ENCODE data around the gene DNAH3.

GRCh38 chr16:21088646-21089538 lies 61.8 kb downstream of the DNAH3 start:
- TF ChIP-seq ZBTB33 (IDR thresholded peaks at IDR 0.05; ENCODE audit: extremely low read depth, insufficient replicate concordance, low read length): no peak
- no peak for TF ChIP-seq REST (IDR thresholded peaks at IDR 0.05; ENCODE audit: low read depth)
- no peak for TF ChIP-seq CTCF (IDR thresholded peaks at IDR 0.05 in 2 of 3, conservative IDR thresholded peaks at IDR 0.05 in 1 of 3; ENCODE audit: borderline replicate concordance in 1 of 3, insufficient read depth in 1 of 3, low read depth in 2 of 3, low read length in 2 of 3)
- no peak for TF ChIP-seq SP1 (IDR thresholded peaks at IDR 0.05; ENCODE audit: low read depth)
- no peak for TF ChIP-seq POLR2A (IDR thresholded peaks at IDR 0.05; ENCODE audit: borderline replicate concordance, extremely low read depth, insufficient read depth, insufficient read length)
- no peak for TF ChIP-seq TCF7L2 (IDR thresholded peaks at IDR 0.05; ENCODE audit: borderline replicate concordance, extremely low read depth, insufficient read depth, insufficient read length)
- TF ChIP-seq EZH2 (IDR thresholded peaks at IDR 0.05): no peak
- TF ChIP-seq SIN3A (IDR thresholded peaks at IDR 0.05; ENCODE audit: low read depth): no peak
- TF ChIP-seq EZH2phosphoT487 (IDR thresholded peaks at IDR 0.05; ENCODE audit: borderline replicate concordance): no peak
